HL-60 (cell line): ENCODE measurements around the gene NPHP1.
"Not testable (repeated sequence)": the region's sequence is repeated elsewhere in the genome, so short reads cannot be mapped to it uniquely, and the experiment has no call there.

Experiments
- GABPA ChIP-seq: IDR thresholded peaks from 2 replicates; pipeline ENCODE4 v1.6.1; 2012; ENCODE audit warnings: low read depth
- POLR2AphosphoS5 ChIP-seq: IDR thresholded peaks from 2 replicates; pipeline ENCODE4 v1.6.1; 2012; ENCODE audit warnings: low read depth
- REST ChIP-seq: IDR thresholded peaks from 2 replicates; pipeline ENCODE4 v1.6.1; 2012; ENCODE audit warnings: low read depth; ENCODE audit not compliant: insufficient replicate concordance
- SPI1 ChIP-seq: IDR thresholded peaks from 2 replicates; pipeline ENCODE4 v1.6.1; 2012; ENCODE audit warnings: low read depth, mild to moderate bottlenecking, borderline replicate concordance
- TF ChIP-seq, protein P1 (sequence below): IDR thresholded peaks from one replicate; pipeline ENCODE4 v1.5.1; 2011; ENCODE audit warnings: low read length, control low read depth, inconsistent platforms; ENCODE audit not compliant: insufficient read depth

- TF ChIP-seq REST, POLR2AphosphoS5, GABPA, SPI1: not testable (repeated sequence)
- TF ChIP-seq, protein P1, sequence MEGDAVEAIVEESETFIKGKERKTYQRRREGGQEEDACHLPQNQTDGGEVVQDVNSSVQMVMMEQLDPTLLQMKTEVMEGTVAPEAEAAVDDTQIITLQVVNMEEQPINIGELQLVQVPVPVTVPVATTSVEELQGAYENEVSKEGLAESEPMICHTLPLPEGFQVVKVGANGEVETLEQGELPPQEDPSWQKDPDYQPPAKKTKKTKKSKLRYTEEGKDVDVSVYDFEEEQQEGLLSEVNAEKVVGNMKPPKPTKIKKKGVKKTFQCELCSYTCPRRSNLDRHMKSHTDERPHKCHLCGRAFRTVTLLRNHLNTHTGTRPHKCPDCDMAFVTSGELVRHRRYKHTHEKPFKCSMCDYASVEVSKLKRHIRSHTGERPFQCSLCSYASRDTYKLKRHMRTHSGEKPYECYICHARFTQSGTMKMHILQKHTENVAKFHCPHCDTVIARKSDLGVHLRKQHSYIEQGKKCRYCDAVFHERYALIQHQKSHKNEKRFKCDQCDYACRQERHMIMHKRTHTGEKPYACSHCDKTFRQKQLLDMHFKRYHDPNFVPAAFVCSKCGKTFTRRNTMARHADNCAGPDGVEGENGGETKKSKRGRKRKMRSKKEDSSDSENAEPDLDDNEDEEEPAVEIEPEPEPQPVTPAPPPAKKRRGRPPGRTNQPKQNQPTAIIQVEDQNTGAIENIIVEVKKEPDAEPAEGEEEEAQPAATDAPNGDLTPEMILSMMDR, result not testable (repeated sequence)
These were observed 126.7 kb downstream of the NPHP1 start for GRCh38 chr2:110078104-110078503.
